Measurements from ENCODE around the gene ZC3H13.

DNA sequence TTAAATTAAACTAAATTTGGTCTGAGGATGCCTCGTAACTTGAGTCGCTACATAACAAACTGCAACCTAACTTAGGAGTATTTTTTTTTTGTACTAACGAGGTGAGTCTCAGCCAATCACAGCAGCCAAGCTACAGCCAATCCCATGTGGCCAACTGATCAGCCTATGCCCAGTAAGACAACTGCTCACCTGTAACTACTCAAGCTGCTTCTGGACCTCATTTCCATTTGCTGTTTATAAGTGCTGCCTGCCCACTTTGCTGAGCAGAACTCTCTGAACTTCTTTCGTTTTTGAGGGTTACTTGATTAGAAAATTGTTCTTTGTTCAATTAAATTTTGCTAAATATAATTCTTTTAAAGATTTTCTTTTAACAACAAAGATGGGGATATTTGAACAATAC is 48.5 kb upstream of the ZC3H13 start:
- TF ChIP-seq, protein P1, sequence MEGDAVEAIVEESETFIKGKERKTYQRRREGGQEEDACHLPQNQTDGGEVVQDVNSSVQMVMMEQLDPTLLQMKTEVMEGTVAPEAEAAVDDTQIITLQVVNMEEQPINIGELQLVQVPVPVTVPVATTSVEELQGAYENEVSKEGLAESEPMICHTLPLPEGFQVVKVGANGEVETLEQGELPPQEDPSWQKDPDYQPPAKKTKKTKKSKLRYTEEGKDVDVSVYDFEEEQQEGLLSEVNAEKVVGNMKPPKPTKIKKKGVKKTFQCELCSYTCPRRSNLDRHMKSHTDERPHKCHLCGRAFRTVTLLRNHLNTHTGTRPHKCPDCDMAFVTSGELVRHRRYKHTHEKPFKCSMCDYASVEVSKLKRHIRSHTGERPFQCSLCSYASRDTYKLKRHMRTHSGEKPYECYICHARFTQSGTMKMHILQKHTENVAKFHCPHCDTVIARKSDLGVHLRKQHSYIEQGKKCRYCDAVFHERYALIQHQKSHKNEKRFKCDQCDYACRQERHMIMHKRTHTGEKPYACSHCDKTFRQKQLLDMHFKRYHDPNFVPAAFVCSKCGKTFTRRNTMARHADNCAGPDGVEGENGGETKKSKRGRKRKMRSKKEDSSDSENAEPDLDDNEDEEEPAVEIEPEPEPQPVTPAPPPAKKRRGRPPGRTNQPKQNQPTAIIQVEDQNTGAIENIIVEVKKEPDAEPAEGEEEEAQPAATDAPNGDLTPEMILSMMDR (IDR thresholded peaks at IDR 0.05), result no peak
- no peak for TF ChIP-seq POLR2AphosphoS5 (IDR thresholded peaks at IDR 0.05)
- TF ChIP-seq POLR2A (IDR thresholded peaks at IDR 0.05), result no peak
- TF ChIP-seq EP300 (IDR thresholded peaks at IDR 0.05), result no peak
